Measurements from ENCODE around the gene OPRM1.

The OPRM1 gene

GRCh38 chr6:154112181-154112809, 73.3 kb downstream of the OPRM1 start:
- Histone ChIP-seq H3K4me3 (ENCODE audit: low read length in 2 of 2) (no peak overlapping the region), H3K36me3 (ENCODE audit: control insufficient read depth in 2 of 2, insufficient read depth in 2 of 2, low read length in 2 of 2) (no peaks in the 10 kb centered on the region), H3K9ac (ENCODE audit: low read length in 2 of 2) (no peak overlapping the region), H3K27me3 (ENCODE audit: control insufficient read depth in 1 of 2, insufficient read depth in 2 of 2, low read length in 2 of 2) (no peaks in the 10 kb centered on the region), H3K9me3 (ENCODE audit: control insufficient read depth in 2 of 2, low read length in 2 of 2) (no peaks in the 10 kb centered on the region), H3K4me1 (ENCODE audit: control insufficient read depth, insufficient read depth, low read length) (no peaks in the 10 kb centered on the region), H3K27ac (ENCODE audit: low read length) (no peak overlapping the region)

- Histone ChIP-seq H3K36me3 (ENCODE audit: control insufficient read depth in 2 of 2, insufficient read depth in 2 of 2, low read length in 2 of 2) (no peaks in the 10 kb centered on the region), H3K9me3 (ENCODE audit: control insufficient read depth in 2 of 2, low read length in 2 of 2) (no peaks in the 10 kb centered on the region), H3K4me3 (ENCODE audit: low read length in 2 of 2) (no peak overlapping the region), H3K27ac (ENCODE audit: low read length) (no peak overlapping the region), H3K9ac (ENCODE audit: low read length in 2 of 2) (no peak overlapping the region), H3K4me1 (ENCODE audit: control insufficient read depth, insufficient read depth, low read length) (no peaks in the 10 kb centered on the region), H3K27me3 (ENCODE audit: control insufficient read depth in 1 of 2, insufficient read depth in 2 of 2, low read length in 2 of 2) (no peaks in the 10 kb centered on the region)
Observed at GRCh38 chr6:154113392-154113791, 74.4 kb downstream of the OPRM1 start.

DNA sequence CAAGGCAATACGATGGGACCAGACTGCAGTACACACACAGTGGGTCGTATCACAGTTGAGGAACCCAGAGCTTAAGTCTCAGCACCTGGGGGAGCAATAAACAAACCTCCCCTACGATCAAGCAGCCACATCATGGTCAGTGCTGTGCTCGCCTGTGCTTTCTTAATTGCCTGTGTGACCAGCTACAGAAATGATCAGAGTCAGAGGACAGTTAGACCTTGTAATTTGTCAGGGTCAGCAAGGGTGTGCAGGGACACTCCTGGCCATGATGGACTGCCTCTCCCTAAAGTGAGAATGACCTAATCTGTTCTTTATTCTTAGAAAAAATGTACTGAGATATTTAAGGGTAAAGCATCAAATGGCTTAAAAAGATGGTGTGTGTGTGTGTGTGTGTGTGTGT, 78.4 kb downstream of the OPRM1 start:
- Histone ChIP-seq H3K9me3 (ENCODE audit: control insufficient read depth in 2 of 2, low read length in 2 of 2) (no peaks in the 10 kb centered on the region), H3K4me1 (ENCODE audit: control insufficient read depth, insufficient read depth, low read length) (no peaks in the 10 kb centered on the region), H3K9ac (ENCODE audit: low read length in 2 of 2) (no peak overlapping the region), H3K36me3 (ENCODE audit: control insufficient read depth in 2 of 2, insufficient read depth in 2 of 2, low read length in 2 of 2) (no peaks in the 10 kb centered on the region), H3K27me3 (ENCODE audit: control insufficient read depth in 1 of 2, insufficient read depth in 2 of 2, low read length in 2 of 2) (no peaks in the 10 kb centered on the region), H3K27ac (ENCODE audit: low read length) (no peak overlapping the region), H3K4me3 (ENCODE audit: low read length in 2 of 2) (no peak overlapping the region)

- H3K36me3 ChIP-seq (ENCODE audit: control insufficient read depth in 2 of 2, insufficient read depth in 2 of 2, low read length in 2 of 2) = no peaks in the 10 kb centered on the region
- no peak overlapping the region for H3K27ac ChIP-seq (ENCODE audit: low read length)
- no peak overlapping the region for H3K4me3 ChIP-seq (ENCODE audit: low read length in 2 of 2)
- H3K9me3 ChIP-seq (ENCODE audit: control insufficient read depth in 2 of 2, low read length in 2 of 2) = no peaks in the 10 kb centered on the region
- no peak overlapping the region for H3K9ac ChIP-seq (ENCODE audit: low read length in 2 of 2)
- H3K27me3 ChIP-seq (ENCODE audit: control insufficient read depth in 1 of 2, insufficient read depth in 2 of 2, low read length in 2 of 2) = no peaks in the 10 kb centered on the region
- no peaks in the 10 kb centered on the region for H3K4me1 ChIP-seq (ENCODE audit: control insufficient read depth, insufficient read depth, low read length)
Observed at GRCh38 chr6:154122195-154122925, 83.3 kb downstream of the OPRM1 start.

DNA sequence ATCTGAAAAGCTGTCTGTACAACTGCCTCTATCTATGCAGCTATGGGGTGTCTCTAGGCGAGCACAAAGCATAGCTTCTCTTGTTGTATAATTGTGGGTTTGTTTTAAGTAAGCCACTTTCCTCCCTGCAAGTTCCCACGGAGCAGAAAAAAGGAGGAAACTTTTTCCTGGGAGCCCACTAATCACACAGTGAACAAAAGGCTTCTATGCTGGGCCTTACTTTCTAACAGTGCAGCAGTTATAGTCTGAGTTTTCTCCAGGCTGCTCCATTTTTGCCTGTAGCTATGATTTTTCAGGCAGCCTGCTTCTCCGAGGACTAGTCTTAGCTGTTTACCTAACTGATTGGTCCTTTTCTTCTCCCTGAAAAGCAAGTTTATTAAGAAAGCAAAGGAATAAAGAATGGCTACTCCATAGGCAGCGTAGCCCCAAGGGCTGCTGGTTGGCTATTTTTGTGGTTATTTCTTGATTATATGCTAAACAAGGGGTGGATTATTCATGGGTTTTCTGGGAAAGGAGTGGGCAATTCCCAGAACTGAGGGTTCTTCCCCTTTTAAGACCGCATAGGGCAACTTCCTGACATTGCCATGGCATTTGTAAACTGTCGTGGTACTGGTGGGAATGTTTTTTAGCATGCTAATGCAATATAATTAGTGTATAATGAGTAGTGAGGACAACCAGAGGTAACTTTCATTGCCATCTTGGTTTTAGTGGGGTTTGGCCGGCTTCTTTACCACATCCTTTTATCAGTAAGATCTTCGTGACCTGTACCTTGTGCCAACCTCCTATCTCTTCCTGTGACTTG, 84.3 kb downstream of the OPRM1 start:
- Histone ChIP-seq H3K36me3 (ENCODE audit: control insufficient read depth in 2 of 2, insufficient read depth in 2 of 2, low read length in 2 of 2) (no peaks in the 10 kb centered on the region), H3K27ac (ENCODE audit: low read length) (no peak overlapping the region), H3K4me3 (ENCODE audit: low read length in 2 of 2) (no peak overlapping the region), H3K27me3 (ENCODE audit: control insufficient read depth in 1 of 2, insufficient read depth in 2 of 2, low read length in 2 of 2) (no peaks in the 10 kb centered on the region), H3K4me1 (ENCODE audit: control insufficient read depth, insufficient read depth, low read length) (no peaks in the 10 kb centered on the region), H3K9me3 (ENCODE audit: control insufficient read depth in 2 of 2, low read length in 2 of 2) (no peaks in the 10 kb centered on the region), H3K9ac (ENCODE audit: low read length in 2 of 2) (no peak overlapping the region)

DNA sequence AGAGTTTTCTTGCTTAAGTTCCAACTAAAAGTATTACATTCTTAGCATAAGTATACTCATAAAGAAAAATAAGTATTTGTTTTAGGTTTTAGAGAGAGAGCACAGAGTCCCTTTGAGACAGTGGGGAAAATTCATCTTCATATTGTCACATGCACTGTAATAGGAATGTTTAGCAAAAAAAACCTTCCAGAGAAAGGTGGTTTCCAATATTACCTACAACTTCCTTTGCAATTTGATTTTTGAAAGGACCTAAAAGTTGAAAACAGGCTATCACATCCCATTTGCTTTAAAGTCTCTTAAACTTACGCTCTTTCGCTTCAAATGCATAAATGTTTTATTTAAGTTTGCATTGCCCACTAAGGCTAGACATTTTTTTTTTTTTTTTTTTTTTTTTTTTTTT, 86.4 kb downstream of the OPRM1 start:
- no peak overlapping the region for H3K27ac ChIP-seq (ENCODE audit: low read length)
- H3K36me3 ChIP-seq (ENCODE audit: control insufficient read depth in 2 of 2, insufficient read depth in 2 of 2, low read length in 2 of 2) = no peaks in the 10 kb centered on the region
- no peak overlapping the region for H3K9ac ChIP-seq (ENCODE audit: low read length in 2 of 2)
- H3K27me3 ChIP-seq (ENCODE audit: control insufficient read depth in 1 of 2, insufficient read depth in 2 of 2, low read length in 2 of 2) = no peaks in the 10 kb centered on the region
- H3K4me3 ChIP-seq (ENCODE audit: low read length in 2 of 2) = no peak overlapping the region
- no peaks in the 10 kb centered on the region for H3K9me3 ChIP-seq (ENCODE audit: control insufficient read depth in 2 of 2, low read length in 2 of 2)
- no peaks in the 10 kb centered on the region for H3K4me1 ChIP-seq (ENCODE audit: control insufficient read depth, insufficient read depth, low read length)

DNA sequence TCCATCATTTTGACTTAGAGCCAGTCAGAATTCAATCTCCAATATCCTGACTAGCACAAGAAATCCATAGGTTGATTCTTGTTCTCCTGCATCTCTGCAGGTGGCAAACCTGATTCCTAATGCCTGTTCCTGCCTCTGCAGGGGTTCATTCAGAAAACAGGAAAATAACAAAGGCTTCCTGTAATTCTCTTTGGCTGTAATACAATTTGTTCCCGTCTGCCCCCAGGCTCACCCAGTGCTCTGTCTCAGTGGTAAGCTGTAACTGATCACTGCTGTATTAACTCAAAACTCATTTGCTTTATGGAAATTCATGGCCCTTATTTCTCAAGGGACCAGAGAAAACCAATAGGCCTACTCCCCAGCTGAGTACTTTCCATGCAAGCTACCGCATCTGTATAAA, 88.6 kb downstream of the OPRM1 start:
- no peaks in the 10 kb centered on the region for H3K36me3 ChIP-seq (ENCODE audit: control insufficient read depth in 2 of 2, insufficient read depth in 2 of 2, low read length in 2 of 2)
- no peaks in the 10 kb centered on the region for H3K4me1 ChIP-seq (ENCODE audit: control insufficient read depth, insufficient read depth, low read length)
- no peak overlapping the region for H3K4me3 ChIP-seq (ENCODE audit: low read length in 2 of 2)
- H3K9ac ChIP-seq (ENCODE audit: low read length in 2 of 2) = no peak overlapping the region
- no peaks in the 10 kb centered on the region for H3K27me3 ChIP-seq (ENCODE audit: control insufficient read depth in 1 of 2, insufficient read depth in 2 of 2, low read length in 2 of 2)
- no peak overlapping the region for H3K27ac ChIP-seq (ENCODE audit: low read length)
- H3K9me3 ChIP-seq (ENCODE audit: control insufficient read depth in 2 of 2, low read length in 2 of 2) = no peaks in the 10 kb centered on the region

- H3K27ac ChIP-seq (ENCODE audit: low read length) = no peak overlapping the region
- no peaks in the 10 kb centered on the region for H3K9me3 ChIP-seq (ENCODE audit: control insufficient read depth in 2 of 2, low read length in 2 of 2)
- no peaks in the 10 kb centered on the region for H3K27me3 ChIP-seq (ENCODE audit: control insufficient read depth in 1 of 2, insufficient read depth in 2 of 2, low read length in 2 of 2)
- H3K4me3 ChIP-seq (ENCODE audit: low read length in 2 of 2) = no peak overlapping the region
- H3K9ac ChIP-seq (ENCODE audit: low read length in 2 of 2) = no peak overlapping the region
- no peaks in the 10 kb centered on the region for H3K4me1 ChIP-seq (ENCODE audit: control insufficient read depth, insufficient read depth, low read length)
- no peaks in the 10 kb centered on the region for H3K36me3 ChIP-seq (ENCODE audit: control insufficient read depth in 2 of 2, insufficient read depth in 2 of 2, low read length in 2 of 2)
Observed at GRCh38 chr6:154134471-154135147, 95.6 kb downstream of the OPRM1 start.

DNA sequence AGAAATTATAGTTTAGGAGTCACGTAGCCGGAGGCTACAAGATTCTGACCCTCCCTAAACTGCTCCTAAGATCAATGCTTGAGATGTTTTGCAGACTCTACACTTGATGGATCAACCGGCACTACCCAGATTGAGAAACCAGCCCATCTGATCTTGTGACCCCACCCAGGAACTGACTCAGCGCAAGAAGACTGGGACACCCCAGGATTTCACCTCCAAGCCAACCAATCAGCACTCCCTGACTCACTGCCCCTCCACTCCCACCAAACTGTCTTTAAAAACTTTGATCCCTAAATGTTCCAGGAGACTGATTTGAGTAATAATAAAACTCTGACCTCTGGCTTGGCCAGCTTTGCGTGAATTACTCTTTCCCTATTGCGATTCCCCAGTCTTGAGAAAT, 99.8 kb downstream of the OPRM1 start:
- H3K27me3 ChIP-seq (ENCODE audit: control insufficient read depth in 1 of 2, insufficient read depth in 2 of 2, low read length in 2 of 2) = no peaks in the 10 kb centered on the region
- H3K27ac ChIP-seq (ENCODE audit: low read length) = no peak overlapping the region
- no peaks in the 10 kb centered on the region for H3K9me3 ChIP-seq (ENCODE audit: control insufficient read depth in 2 of 2, low read length in 2 of 2)
- no peaks in the 10 kb centered on the region for H3K4me1 ChIP-seq (ENCODE audit: control insufficient read depth, insufficient read depth, low read length)
- no peaks in the 10 kb centered on the region for H3K36me3 ChIP-seq (ENCODE audit: control insufficient read depth in 2 of 2, insufficient read depth in 2 of 2, low read length in 2 of 2)
- no peak overlapping the region for H3K9ac ChIP-seq (ENCODE audit: low read length in 2 of 2)
- no peak overlapping the region for H3K4me3 ChIP-seq (ENCODE audit: low read length in 2 of 2)

- Histone ChIP-seq H3K9me3 (ENCODE audit: control insufficient read depth in 2 of 2, low read length in 2 of 2) (no peaks in the 10 kb centered on the region), H3K4me3 (ENCODE audit: low read length in 2 of 2) (no peak overlapping the region), H3K36me3 (ENCODE audit: control insufficient read depth in 2 of 2, insufficient read depth in 2 of 2, low read length in 2 of 2) (no peaks in the 10 kb centered on the region), H3K4me1 (ENCODE audit: control insufficient read depth, insufficient read depth, low read length) (no peaks in the 10 kb centered on the region), H3K9ac (ENCODE audit: low read length in 2 of 2) (no peak overlapping the region), H3K27me3 (ENCODE audit: control insufficient read depth in 1 of 2, insufficient read depth in 2 of 2, low read length in 2 of 2) (no peaks in the 10 kb centered on the region), H3K27ac (ENCODE audit: low read length) (no peak overlapping the region)
Observed at GRCh38 chr6:154139892-154140291, 100.9 kb downstream of the OPRM1 start.

Measured in stomach smooth muscle (tissue), 2 donors.